Measurements from ENCODE around the gene BUB1.
A peak's percentile ranks its signal among the peaks of the same experiment; 100 is the strongest.
"Not testable (repeated sequence)": the region's sequence is repeated elsewhere in the genome, so short reads cannot be mapped to it uniquely, and the experiment has no call there.

The BUB1 gene

GRCh38 chr2:110677530-110678456 lies at the start of gene BUB1:
TSS of gene BUB1 (minus strand) at chr2:110678063. CDS start at chr2:110677995, 68 bp downstream.
- DNase-seq: peak; percentile 96

- no peak for DNase-seq
Observed at GRCh38 chr2:110726285-110726684, 48.4 kb upstream of the BUB1 start.

- no peak for DNase-seq
Observed at GRCh38 chr2:110725859-110726258, 48.0 kb upstream of the BUB1 start.

- no peak for DNase-seq
Observed at GRCh38 chr2:110725370-110725769, 47.5 kb upstream of the BUB1 start.

- DNase-seq: no peak
Observed at GRCh38 chr2:110724820-110725219, 47.0 kb upstream of the BUB1 start.

- no peak for DNase-seq
Observed at GRCh38 chr2:110720547-110720946, 42.7 kb upstream of the BUB1 start.

GRCh38 chr2:110718990-110719389 lies 41.1 kb upstream of the BUB1 start:
- DNase-seq: no peak

GRCh38 chr2:110718382-110718781 lies 40.5 kb upstream of the BUB1 start:
- no peak for DNase-seq

GRCh38 chr2:110717734-110718133 lies 39.9 kb upstream of the BUB1 start:
- DNase-seq: no peak

- no peak for DNase-seq
Observed at GRCh38 chr2:110716959-110717645, 39.2 kb upstream of the BUB1 start.

GRCh38 chr2:110714452-110715224 lies 36.8 kb upstream of the BUB1 start:
- DNase-seq: no peak

GRCh38 chr2:110713513-110714362 lies 35.9 kb upstream of the BUB1 start:
- no peak for DNase-seq

- DNase-seq: no peak
Observed at GRCh38 chr2:110712737-110713136, 34.9 kb upstream of the BUB1 start.

GRCh38 chr2:110708455-110708854 lies 30.6 kb upstream of the BUB1 start:
- DNase-seq: no peak

GRCh38 chr2:110707386-110707965 lies 29.6 kb upstream of the BUB1 start:
- DNase-seq: no peak

- no peak for DNase-seq
Observed at GRCh38 chr2:110702514-110703380, 24.9 kb upstream of the BUB1 start.

- DNase-seq: not testable (repeated sequence)
Observed at GRCh38 chr2:110698253-110698652, 20.4 kb upstream of the BUB1 start.

- not testable (repeated sequence) for DNase-seq
Observed at GRCh38 chr2:110695146-110695898, 17.5 kb upstream of the BUB1 start.

- no peak for DNase-seq
Observed at GRCh38 chr2:110691612-110692258, 13.9 kb upstream of the BUB1 start.
